ENCODE measurements around the gene OSTM1.

DNA sequence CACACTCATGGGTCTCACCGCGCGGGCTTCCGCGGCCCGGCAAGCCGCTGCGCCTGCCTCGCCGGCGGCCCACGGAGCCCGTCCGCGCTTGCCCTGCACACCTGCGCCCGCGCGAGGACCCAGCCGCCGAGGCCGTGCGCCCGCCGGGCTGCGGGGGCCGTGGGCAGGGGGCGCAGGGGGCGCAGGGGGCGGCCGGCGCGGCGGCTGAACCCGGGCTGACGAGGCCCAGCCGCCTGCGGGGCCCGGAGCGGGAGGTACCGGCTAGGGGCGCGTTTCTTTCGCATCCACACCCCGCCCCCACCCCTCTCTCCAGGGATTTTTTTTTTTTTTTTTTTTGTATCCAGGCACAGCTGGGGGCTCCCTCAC is 43.8 kb upstream of the OSTM1 start:
- TF ChIP-seq, protein P1, sequence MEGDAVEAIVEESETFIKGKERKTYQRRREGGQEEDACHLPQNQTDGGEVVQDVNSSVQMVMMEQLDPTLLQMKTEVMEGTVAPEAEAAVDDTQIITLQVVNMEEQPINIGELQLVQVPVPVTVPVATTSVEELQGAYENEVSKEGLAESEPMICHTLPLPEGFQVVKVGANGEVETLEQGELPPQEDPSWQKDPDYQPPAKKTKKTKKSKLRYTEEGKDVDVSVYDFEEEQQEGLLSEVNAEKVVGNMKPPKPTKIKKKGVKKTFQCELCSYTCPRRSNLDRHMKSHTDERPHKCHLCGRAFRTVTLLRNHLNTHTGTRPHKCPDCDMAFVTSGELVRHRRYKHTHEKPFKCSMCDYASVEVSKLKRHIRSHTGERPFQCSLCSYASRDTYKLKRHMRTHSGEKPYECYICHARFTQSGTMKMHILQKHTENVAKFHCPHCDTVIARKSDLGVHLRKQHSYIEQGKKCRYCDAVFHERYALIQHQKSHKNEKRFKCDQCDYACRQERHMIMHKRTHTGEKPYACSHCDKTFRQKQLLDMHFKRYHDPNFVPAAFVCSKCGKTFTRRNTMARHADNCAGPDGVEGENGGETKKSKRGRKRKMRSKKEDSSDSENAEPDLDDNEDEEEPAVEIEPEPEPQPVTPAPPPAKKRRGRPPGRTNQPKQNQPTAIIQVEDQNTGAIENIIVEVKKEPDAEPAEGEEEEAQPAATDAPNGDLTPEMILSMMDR (IDR thresholded peaks at IDR 0.05; ENCODE audit: low read depth, low read length, poor library complexity, severe bottlenecking): no peak
- no peak for TF ChIP-seq EZH2phosphoT487 (IDR thresholded peaks at IDR 0.05; ENCODE audit: borderline replicate concordance, low read length)
